Keratinocyte (primary cell): ENCODE data around the gene DNAJC18. TPM values are rescaled to one million over a fixed set of nuclear protein-coding genes. Genes with fewer than 3 reads are reported as not detected.
"Not testable (repeated sequence)": the region's sequence is repeated elsewhere in the genome, so short reads cannot be mapped to it uniquely, and the experiment has no call there.

Experiments
- DNase-seq: peaks from one replicate; pipeline ENCODE4 v3.0.0-alpha.2; 2011; ENCODE audit warnings: low read depth, missing footprints, low spot score
- FAIRE-seq: peaks from 2 replicates; lab custom pipeline; 2011; peaks lifted over from hg19 to GRCh38; lab: Jason Lieb, UNC
- H2AFZ ChIP-seq: 2 replicates; pipeline ENCODE4 v1.6.0; 2012; ENCODE audit warnings: low read length, control low read depth, inconsistent platforms; ENCODE audit not compliant: control insufficient read depth
- H3K27ac ChIP-seq: 2 replicates; pipeline ENCODE4 v1.5.1; 2011; ENCODE audit warnings: low read length; ENCODE audit not compliant: control insufficient read depth, insufficient read depth
- H3K27me3 ChIP-seq: 3 replicates; pipeline ENCODE4 v1.6.0; 2011; ENCODE audit warnings: low read length; ENCODE audit not compliant: control insufficient read depth, insufficient read depth; ENCODE audit errors: extremely low read depth
- H3K36me3 ChIP-seq, 2 experiments: 2 replicates in 1 of 2; 3 replicates in 1 of 2; pipeline ENCODE4 v1.5.1; 2011; ENCODE audit warnings: low read length in 2 of 2, mild to moderate bottlenecking in 1 of 2; ENCODE audit not compliant: control insufficient read depth in 2 of 2, insufficient read depth in 2 of 2; ENCODE audit errors: extremely low read depth in 1 of 2
- H3K4me1 ChIP-seq: 3 replicates; pipeline ENCODE4 v1.5.1; 2011; ENCODE audit warnings: low read length; ENCODE audit not compliant: control insufficient read depth, insufficient read depth; ENCODE audit errors: extremely low read depth
- H3K4me2 ChIP-seq: 3 replicates; pipeline ENCODE4 v1.6.0; 2011; ENCODE audit warnings: low read depth, low read length; ENCODE audit not compliant: control insufficient read depth, insufficient read depth; ENCODE audit errors: extremely low read depth
- H3K4me3 ChIP-seq, 3 experiments: fragments of 200-600 bp in 1 of 3; sonication (generic) in 1 of 3; 2 replicates in 2 of 3; 3 replicates in 1 of 3; pipeline ENCODE4 v1.5.1; 2011 to 2016; ENCODE audit warnings: low read length in 3 of 3, mild to moderate bottlenecking in 3 of 3, control low read depth in 2 of 3, inconsistent platforms in 1 of 3, low read depth in 1 of 3, mixed read lengths in 1 of 3, mixed run types in 1 of 3, moderate library complexity in 1 of 3; ENCODE audit not compliant: control insufficient read depth in 2 of 3, insufficient read depth in 2 of 3; ENCODE audit errors: extremely low read depth in 1 of 3
- H3K79me2 ChIP-seq: 2 replicates; pipeline ENCODE4 v1.6.0; 2012; ENCODE audit warnings: low read length; ENCODE audit not compliant: control insufficient read depth, insufficient read depth
- H3K9ac ChIP-seq: 3 replicates; pipeline ENCODE4 v1.6.0; 2011; ENCODE audit warnings: low read length; ENCODE audit not compliant: control insufficient read depth, insufficient read depth; ENCODE audit errors: extremely low read depth
- H3K9me1 ChIP-seq: 3 replicates; pipeline ENCODE4 v1.6.0; 2011; ENCODE audit warnings: low read length; ENCODE audit not compliant: control insufficient read depth, insufficient read depth; ENCODE audit errors: extremely low read depth
- H3K9me3 ChIP-seq: 2 replicates; pipeline ENCODE4 v1.5.1; 2012; ENCODE audit warnings: low read depth, low read length; ENCODE audit not compliant: control insufficient read depth
- H4K20me1 ChIP-seq: 3 replicates; pipeline ENCODE4 v1.6.0; 2011; ENCODE audit warnings: low read length; ENCODE audit not compliant: control insufficient read depth, insufficient read depth; ENCODE audit errors: extremely low read depth
- CTCF ChIP-seq, 3 experiments: IDR thresholded peaks in 1 of 3; conservative IDR thresholded peaks in 1 of 3; optimal IDR thresholded peaks in 1 of 3; 2 replicates in 2 of 3; 3 replicates in 1 of 3; pipeline versions ENCODE3 to v1.5.1; 2011; ENCODE audit warnings: low read length in 3 of 3, mild to moderate bottlenecking in 3 of 3, moderate library complexity in 2 of 3, control low read depth in 1 of 3, inconsistent platforms in 1 of 3; ENCODE audit not compliant: insufficient read depth in 2 of 3; ENCODE audit errors: extremely low read depth in 1 of 3
- EZH2 ChIP-seq: IDR thresholded peaks from one replicate; pipeline ENCODE4 v1.6.1; 2012; ENCODE audit warnings: inconsistent platforms, mild to moderate bottlenecking, low read length, moderate library complexity
- dilution Hi-C: fragments of 300-500 bp; cut with MboI; formaldehyde crosslinking; loops from one replicate; pipeline ENCODE4 v1.7.0; 2020; ENCODE audit warnings: low sequenced_read_pairs; ENCODE audit not compliant: extremely low pct_ligation_motif_present
- polyA plus RNA-seq, 5 experiments: library from polyadenylated mRNA; depleted of rRNA in 3 of 5; stranded (reverse) in 3 of 5; stranded (forward) in 1 of 5; unstranded in 1 of 5; fragments of >200 nt; gene quantifications; 1 replicate in 1 of 5; 2 replicates in 3 of 5; 3 replicates in 1 of 5; pipeline versions ENCODE4 v1.2.1 to v1.2.3, GENCODE V29; 2011 to 2012; ENCODE audit warnings: missing spikeins in 2 of 5, low read depth in 1 of 5, low replicate concordance in 1 of 5

Gene DNAJC18
- polyA plus RNA-seq, 1 donor (not counting 4 experiments of a cell fraction or from before 2014, with no cell fraction given), result 6.6 TPM

DNA sequence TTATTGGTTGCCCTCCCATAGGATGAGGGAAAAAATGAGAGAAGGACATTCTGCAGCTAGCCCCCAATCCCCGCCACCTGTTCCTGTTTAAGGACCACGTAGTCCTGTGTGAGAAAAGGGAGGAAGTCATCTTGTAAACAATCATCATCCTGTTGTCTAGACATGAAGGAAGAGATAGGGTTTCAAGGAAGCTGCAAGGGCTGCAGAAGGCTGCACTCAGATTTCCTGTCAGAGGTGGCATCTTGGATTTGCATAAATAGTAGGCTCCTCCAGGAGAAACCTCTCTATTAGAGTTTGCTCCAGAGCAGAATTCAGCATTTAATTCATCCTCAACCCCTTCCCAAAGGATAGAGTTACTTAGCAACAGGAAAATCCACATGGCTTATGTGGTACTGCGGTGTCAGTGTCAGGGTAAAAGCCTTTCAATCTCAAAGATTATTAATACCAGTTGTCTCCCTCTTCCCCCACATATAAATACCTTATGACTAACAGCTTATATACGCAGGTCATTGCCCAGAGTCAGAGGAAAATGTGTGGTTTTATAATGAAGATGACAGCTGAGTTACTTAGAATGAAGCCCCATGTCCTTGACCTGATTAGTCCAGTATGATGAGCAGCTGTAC is 4.6 kb upstream of the DNAJC18 start:
- H3K4me2 ChIP-seq, result peak overlapping the region; percentile 44
- no peak overlapping the region for H3K4me3 ChIP-seq
- DNase-seq (no peak), FAIRE-seq (peak; percentile 68)
- no peaks in the 10 kb centered on the region for H3K36me3 ChIP-seq
- no peaks in the 10 kb centered on the region for H3K9me3 ChIP-seq
- H3K27ac ChIP-seq, result no peak overlapping the region
- peaks cover 44% of the 10 kb centered on the region for H3K4me1 ChIP-seq
- no peak overlapping the region for H2AFZ ChIP-seq
- no peaks in the 10 kb centered on the region for H4K20me1 ChIP-seq
- dilution Hi-C loops, result no loop called here
- H3K27me3 ChIP-seq, result no peaks in the 10 kb centered on the region
- no peak for TF ChIP-seq EZH2
- no peak for TF ChIP-seq CTCF (optimal IDR thresholded peaks at IDR 0.05 in 1 of 3, IDR thresholded peaks at IDR 0.05 in 1 of 3, conservative IDR thresholded peaks at IDR 0.05 in 1 of 3; ENCODE audit: extremely low read depth in 1 of 3, insufficient read depth in 2 of 3, low read length in 3 of 3)
- no peaks in the 10 kb centered on the region for H3K79me2 ChIP-seq
- H3K9ac ChIP-seq, result no peak overlapping the region
- no peaks in the 10 kb centered on the region for H3K9me1 ChIP-seq

DNA sequence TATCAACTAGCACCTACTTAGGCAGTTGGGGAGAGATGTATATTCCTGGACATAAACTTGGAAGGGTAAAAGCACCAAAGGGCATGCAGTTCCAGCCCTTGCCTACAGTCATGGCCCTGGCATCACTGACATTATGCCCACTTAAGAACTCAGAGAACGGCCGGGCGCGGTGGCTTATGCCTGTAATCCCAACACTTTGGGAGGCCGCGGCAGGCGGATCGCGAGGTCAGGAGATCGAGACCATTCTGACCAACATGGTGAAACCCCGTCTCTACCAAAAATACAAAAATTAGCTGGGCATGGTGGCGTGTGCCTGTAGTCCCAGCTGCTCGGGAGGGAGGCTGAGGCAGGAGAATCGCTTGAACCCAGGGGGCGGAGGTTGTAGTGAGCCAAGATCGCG is 1.1 kb upstream of the DNAJC18 start:
- H3K4me1 ChIP-seq, result peaks cover 26% of the 10 kb centered on the region
- dilution Hi-C loops, H3K27ac ChIP-seq, H3K27me3 ChIP-seq, FAIRE-seq, H3K4me3 ChIP-seq, H3K36me3 ChIP-seq, H2AFZ ChIP-seq, H3K9ac ChIP-seq, DNase-seq, H3K79me2 ChIP-seq, H3K9me3 ChIP-seq, H3K4me2 ChIP-seq, H3K9me1 ChIP-seq, H4K20me1 ChIP-seq: not testable (repeated sequence)

- Histone ChIP-seq H3K27ac (no peak overlapping the region), H3K4me1 (peaks cover 8% of the 10 kb centered on the region), H3K9ac (peak overlapping the region; percentile 90), H3K4me2 (peak overlapping the region; percentile 73), H3K9me1 (no peaks in the 10 kb centered on the region), H3K27me3 (no peaks in the 10 kb centered on the region), H2AFZ (peak overlapping the region; percentile 51), H3K9me3 (no peaks in the 10 kb centered on the region), H3K4me3 (peak overlapping the region in 2 of 3 experiments; percentile 58 to 91), H4K20me1 (no peaks in the 10 kb centered on the region), H3K36me3 (no peaks in the 10 kb centered on the region), H3K79me2 (no peaks in the 10 kb centered on the region)
- no peak for DNase-seq
- dilution Hi-C loops, result no loop called here
- FAIRE-seq, result no peak
- no peak for TF ChIP-seq CTCF (optimal IDR thresholded peaks at IDR 0.05 in 1 of 3, IDR thresholded peaks at IDR 0.05 in 1 of 3, conservative IDR thresholded peaks at IDR 0.05 in 1 of 3; ENCODE audit: extremely low read depth in 1 of 3, insufficient read depth in 2 of 3, low read length in 3 of 3)
- TF ChIP-seq EZH2, result no peak
Measured at GRCh38 chr5:139438707-139439012, 665 bp downstream of the DNAJC18 start.
